Liver (tissue), 3 donors: ENCODE data around the gene MIDN.

Source experiments
- CTCF ChIP-seq: fragments of 150-350 bp; IDR thresholded peaks from 2 replicates; pipeline ENCODE4 v1.5.1; 2017; ENCODE audit warnings: improper control_type of control experiment, low read depth, low read length; ENCODE audit not compliant: missing input control
- FOXA1 ChIP-seq: IDR thresholded peaks from 2 replicates; pipeline ENCODE4 v1.6.1; 2016; ENCODE audit warnings: antibody characterized with exemption
- FOXA2 ChIP-seq: IDR thresholded peaks from 2 replicates; pipeline ENCODE4 v1.6.1; 2016; ENCODE audit warnings: antibody characterized with exemption
- GABPA ChIP-seq, 2 donors: IDR thresholded peaks in 1 of 2; conservative IDR thresholded peaks in 1 of 2; 2 replicates each; pipeline ENCODE4 v1.6.1; 2016; ENCODE audit warnings: antibody characterized with exemption in 2 of 2, mild to moderate bottlenecking in 1 of 2, moderate library complexity in 1 of 2
- RAD21 ChIP-seq, 2 donors: IDR thresholded peaks; 2 replicates each; pipeline ENCODE4 v1.6.1; 2016; ENCODE audit warnings: antibody characterized with exemption in 2 of 2, mild to moderate bottlenecking in 2 of 2
- TAF1 ChIP-seq: conservative IDR thresholded peaks from 2 replicates; pipeline ENCODE4 v1.6.1; 2016; ENCODE audit warnings: antibody characterized with exemption, mild to moderate bottlenecking
- TF ChIP-seq, protein P1 (sequence below): IDR thresholded peaks from 2 replicates; pipeline ENCODE4 v1.6.1; 2016; ENCODE audit warnings: antibody characterized with exemption
- TF ChIP-seq, protein P2 (sequence below): IDR thresholded peaks from 2 replicates; pipeline ENCODE4 v1.6.1; 2016; ENCODE audit warnings: antibody characterized with exemption
- donor health status: healthy.
- donor health status: healthy.

- no peak for TF ChIP-seq CTCF
- no peak for TF ChIP-seq TAF1
- no peak for TF ChIP-seq RAD21 (IDR thresholded peaks at IDR 0.05)
- TF ChIP-seq, protein P1, sequence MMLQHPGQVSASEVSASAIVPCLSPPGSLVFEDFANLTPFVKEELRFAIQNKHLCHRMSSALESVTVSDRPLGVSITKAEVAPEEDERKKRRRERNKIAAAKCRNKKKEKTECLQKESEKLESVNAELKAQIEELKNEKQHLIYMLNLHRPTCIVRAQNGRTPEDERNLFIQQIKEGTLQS = no peak
- no peak for TF ChIP-seq FOXA1
- TF ChIP-seq, protein P2, sequence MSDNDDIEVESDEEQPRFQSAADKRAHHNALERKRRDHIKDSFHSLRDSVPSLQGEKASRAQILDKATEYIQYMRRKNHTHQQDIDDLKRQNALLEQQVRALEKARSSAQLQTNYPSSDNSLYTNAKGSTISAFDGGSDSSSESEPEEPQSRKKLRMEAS = no peak
- TF ChIP-seq GABPA (IDR thresholded peaks at IDR 0.05 in 1 of 2, conservative IDR thresholded peaks at IDR 0.05 in 1 of 2) = no peak
- TF ChIP-seq FOXA2 = no peak
Observed at GRCh38 chr19:1218751-1219567, 29.4 kb upstream of the MIDN start.
